H9 (cell line): Measurements from ENCODE around the gene ANKS1B. TPM values are rescaled to one million over a fixed set of nuclear protein-coding genes. Genes with fewer than 3 reads are reported as not detected.

Experiments used
- DNase-seq: peaks from one replicate; pipeline ENCODE4 v3.0.0-alpha.2; 2017
- H2AFZ ChIP-seq: one replicate; pipeline ENCODE4 v1.6.1; 2013; ENCODE audit warnings: mild to moderate bottlenecking, low read length, control low read depth, moderate library complexity
- H2AK5ac ChIP-seq: 2 replicates; pipeline ENCODE4 v1.6.1; 2013; ENCODE audit warnings: low read length, control low read depth, mixed read lengths; ENCODE audit not compliant: insufficient read length
- H2BK120ac ChIP-seq: one replicate; pipeline ENCODE4 v1.6.1; 2013; ENCODE audit warnings: low read depth, mild to moderate bottlenecking, low read length, control low read depth, inconsistent platforms; ENCODE audit not compliant: poor library complexity, severe bottlenecking
- H2BK12ac ChIP-seq: 2 replicates; pipeline ENCODE4 v1.6.1; 2013; ENCODE audit warnings: low read length, control low read depth, mixed read lengths, low read depth; ENCODE audit not compliant: insufficient read length
- H2BK15ac ChIP-seq: 2 replicates; pipeline ENCODE4 v1.6.1; 2013; ENCODE audit warnings: low read depth, low read length, control low read depth
- H2BK20ac ChIP-seq: one replicate; pipeline ENCODE4 v1.6.1; 2013; ENCODE audit warnings: low read depth, mild to moderate bottlenecking, low read length, control low read depth, inconsistent platforms; ENCODE audit not compliant: poor library complexity, severe bottlenecking
- H2BK5ac ChIP-seq: 2 replicates; pipeline ENCODE4 v1.6.1; 2013; ENCODE audit warnings: low read length, control low read depth, mixed read lengths; ENCODE audit not compliant: insufficient read length
- H3K14ac ChIP-seq: 2 replicates; pipeline ENCODE4 v1.6.1; 2013; ENCODE audit warnings: low read length, control low read depth; ENCODE audit not compliant: insufficient read depth
- H3K18ac ChIP-seq: 2 replicates; pipeline ENCODE4 v1.6.1; 2013; ENCODE audit warnings: low read depth, mild to moderate bottlenecking, mixed read lengths, low read length, control low read depth; ENCODE audit not compliant: insufficient read length
- H3K23ac ChIP-seq: 2 replicates; pipeline ENCODE4 v1.6.1; 2013; ENCODE audit warnings: low read length, control low read depth, mixed read lengths, low read depth; ENCODE audit not compliant: insufficient read length
- H3K23me2 ChIP-seq: 2 replicates; pipeline ENCODE4 v1.6.1; 2013; ENCODE audit warnings: low read depth, mild to moderate bottlenecking, mixed read lengths, low read length, control low read depth; ENCODE audit not compliant: insufficient read length, poor library complexity, severe bottlenecking
- H3K27ac ChIP-seq: 2 replicates; pipeline ENCODE4 v1.5.1; 2013; ENCODE audit warnings: low read length, control low read depth, mixed read lengths, low read depth; ENCODE audit not compliant: insufficient read length
- H3K27me3 ChIP-seq: 2 replicates; pipeline ENCODE4 v1.6.1; 2013; ENCODE audit warnings: low read length, control low read depth, inconsistent platforms; ENCODE audit not compliant: insufficient read depth
- H3K4ac ChIP-seq: 2 replicates; pipeline ENCODE4 v1.6.1; 2013; ENCODE audit warnings: low read depth, mild to moderate bottlenecking, control low read depth, inconsistent platforms, low read length, moderate library complexity
- H3K4me1 ChIP-seq: 2 replicates; pipeline ENCODE4 v1.6.1; 2013; ENCODE audit warnings: low read length, control low read depth, inconsistent platforms; ENCODE audit not compliant: insufficient read depth
- H3K4me2 ChIP-seq: 2 replicates; pipeline ENCODE4 v1.6.1; 2013; ENCODE audit warnings: low read length, control low read depth, mixed read lengths; ENCODE audit not compliant: insufficient read length, insufficient read depth
- H3K56ac ChIP-seq: 2 replicates; pipeline ENCODE4 v1.6.1; 2013; ENCODE audit warnings: low read depth, mild to moderate bottlenecking, mixed read lengths, low read length, control low read depth; ENCODE audit not compliant: insufficient read length
- H3K79me1 ChIP-seq: 2 replicates; pipeline ENCODE4 v1.6.1; 2013; ENCODE audit warnings: low read depth, mild to moderate bottlenecking, moderate library complexity, low read length, control low read depth, inconsistent platforms; ENCODE audit not compliant: insufficient read depth, poor library complexity, severe bottlenecking
- H3K79me2 ChIP-seq: 2 replicates; pipeline ENCODE4 v1.6.1; 2013; ENCODE audit warnings: low read length, control low read depth, inconsistent platforms; ENCODE audit not compliant: insufficient read depth
- H3K9ac ChIP-seq: 2 replicates; pipeline ENCODE4 v1.6.1; 2013; ENCODE audit warnings: low read length, control low read depth, mixed read lengths; ENCODE audit not compliant: insufficient read length; ENCODE audit errors: extremely low read depth
- H3K9me3 ChIP-seq: one replicate; pipeline ENCODE4 v1.6.1; 2013; ENCODE audit warnings: low read depth, low read length, inconsistent platforms; ENCODE audit not compliant: control insufficient read depth
- H3T11ph ChIP-seq: one replicate; pipeline ENCODE4 v1.6.1; 2013; ENCODE audit warnings: mild to moderate bottlenecking, low read length, control low read depth, inconsistent platforms
- H4K20me1 ChIP-seq: one replicate; pipeline ENCODE4 v1.6.1; 2013; ENCODE audit not compliant: control insufficient read depth, insufficient read length, insufficient read depth
- H4K5ac ChIP-seq: 2 replicates; pipeline ENCODE4 v1.6.1; 2013; ENCODE audit warnings: low read depth, mild to moderate bottlenecking, mixed read lengths, low read length, control low read depth; ENCODE audit not compliant: insufficient read length
- H4K8ac ChIP-seq: replicated peaks from 2 replicates; pipeline ENCODE4 v1.6.1; 2013; ENCODE audit warnings: low read length, control low read depth, mixed read lengths, low read depth; ENCODE audit not compliant: insufficient read length
- H4K91ac ChIP-seq: 2 replicates; pipeline ENCODE4 v1.6.1; 2013; ENCODE audit warnings: low read depth, mild to moderate bottlenecking, moderate library complexity, mixed read lengths, low read length, control low read depth; ENCODE audit not compliant: insufficient read length
- H3K27ac Mint-ChIP-seq, 3 experiments: 2 replicates in 2 of 3; 3 replicates in 1 of 3; pipeline ENCODE4 v1.8.0; 2020 to 2021; ENCODE audit warnings: mixed read lengths in 3 of 3, mild to moderate bottlenecking in 1 of 3, moderate library complexity in 1 of 3
- H3K27me3 Mint-ChIP-seq: 2 replicates; pipeline ENCODE4 v1.8.0; 2021; ENCODE audit warnings: low read depth, mild to moderate bottlenecking, moderate library complexity, mixed read lengths
- H3K36me3 Mint-ChIP-seq, 3 experiments: 2 replicates in 2 of 3; 3 replicates in 1 of 3; pipeline ENCODE4 v1.8.0; 2020 to 2021; ENCODE audit warnings: low read depth in 3 of 3, mixed read lengths in 3 of 3; ENCODE audit not compliant: insufficient read depth in 1 of 3
- H3K4me1 Mint-ChIP-seq, 2 experiments: 2 replicates each; pipeline ENCODE4 v1.8.0; 2020; ENCODE audit warnings: mixed read lengths in 2 of 2
- H3K4me3 Mint-ChIP-seq, 2 experiments: 2 replicates in 1 of 2; 3 replicates in 1 of 2; pipeline ENCODE4 v1.8.0; 2020 to 2021; ENCODE audit warnings: mild to moderate bottlenecking in 2 of 2, mixed read lengths in 2 of 2, moderate library complexity in 1 of 2
- H3K9me3 Mint-ChIP-seq, 2 experiments: 2 replicates in 1 of 2; 3 replicates in 1 of 2; pipeline ENCODE4 v1.8.0; 2020; ENCODE audit warnings: mild to moderate bottlenecking in 2 of 2, mixed read lengths in 2 of 2, moderate library complexity in 1 of 2
- WGBS: extraction: QIAGEN DNeasy Blood & Tissue Kit; methylation state at CpG from one replicate; pipeline ENCODE4 v1.1.7; 2013; ENCODE audit warnings: missing lambda C conversion rate, low lambda C conversion rate, mixed read lengths; ENCODE audit not compliant: insufficient read length; ENCODE audit errors: extremely low coverage; 5-methylcytosine and 5-hydroxymethylcytosine counted together
- total RNA-seq: library from RNA; stranded (reverse); gene quantifications from 2 replicates; pipeline ENCODE4 v1.2.1, GENCODE V29; 2021
- TF ChIP-seq, protein P1 (sequence below): fragments of 200-600 bp; sonication (generic); conservative IDR thresholded peaks from 3 replicates; pipeline ENCODE4 v1.8.0; 2021; ENCODE audit warnings: antibody characterized with exemption, mild to moderate bottlenecking

ANKS1B gene
- total RNA-seq, 1 experiment from 2014 or later = 4.1 TPM

DNA sequence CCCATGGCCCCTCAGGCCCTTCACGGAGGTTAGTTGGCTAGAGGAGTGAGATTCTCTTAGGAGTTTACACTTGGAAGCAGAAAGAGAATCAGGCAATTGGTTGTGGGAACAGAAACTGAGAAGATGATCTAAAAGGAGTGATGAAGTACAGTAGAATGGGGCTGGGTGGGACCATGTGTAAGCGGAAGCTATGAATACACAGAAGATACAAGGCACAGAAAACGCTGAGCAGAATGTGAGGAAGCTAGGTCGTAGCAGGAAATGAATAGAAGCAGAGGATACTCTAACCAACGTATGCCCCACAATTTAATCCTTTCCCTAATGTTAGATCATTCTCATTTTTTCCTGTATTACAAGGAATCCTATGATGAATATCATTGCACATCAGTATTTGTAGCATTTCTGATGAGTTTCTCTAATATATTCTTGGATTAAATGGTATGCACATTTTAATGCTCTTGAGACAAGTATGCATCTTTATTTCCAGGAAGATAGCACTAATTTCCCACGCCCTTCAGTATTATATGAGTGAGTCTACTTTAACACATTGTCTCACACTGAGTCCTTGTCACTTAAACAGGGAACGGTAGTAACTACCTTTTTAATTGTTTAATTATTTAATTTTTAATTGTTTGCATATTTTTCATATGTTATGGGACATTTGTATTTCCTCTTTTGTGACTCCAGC lies 1066.4 kb downstream of the ANKS1B start:
- Histone ChIP-seq H3K9ac (no peak overlapping the region), H3K79me1 (no peaks in the 10 kb centered on the region), H2BK120ac (no peak overlapping the region), H3K4me1 (no peaks in the 10 kb centered on the region), H3K4ac (no peak overlapping the region), H3K23me2 (no peaks in the 10 kb centered on the region), H3K18ac (no peak overlapping the region), H2BK12ac (no peak overlapping the region), H4K8ac (no peak overlapping the region), H2AFZ (no peak overlapping the region), H3K79me2 (no peaks in the 10 kb centered on the region), H2AK5ac (no peak overlapping the region), H3K56ac (no peak overlapping the region), H4K20me1 (no peaks in the 10 kb centered on the region), H3K4me2 (no peak overlapping the region), H4K5ac (no peak overlapping the region), H4K91ac (no peak overlapping the region), H2BK5ac (no peak overlapping the region), H2BK15ac (no peak overlapping the region), H2BK20ac (no peak overlapping the region), H3K9me3 (no peaks in the 10 kb centered on the region), H3K27ac (no peak overlapping the region), H3K23ac (no peak overlapping the region), H3K14ac (no peak overlapping the region), H3K27me3 (no peaks in the 10 kb centered on the region), H3T11ph (no peak overlapping the region)
- no peak overlapping the region for H3K27ac Mint-ChIP-seq
- DNase-seq = no peak
- TF ChIP-seq, protein P1, sequence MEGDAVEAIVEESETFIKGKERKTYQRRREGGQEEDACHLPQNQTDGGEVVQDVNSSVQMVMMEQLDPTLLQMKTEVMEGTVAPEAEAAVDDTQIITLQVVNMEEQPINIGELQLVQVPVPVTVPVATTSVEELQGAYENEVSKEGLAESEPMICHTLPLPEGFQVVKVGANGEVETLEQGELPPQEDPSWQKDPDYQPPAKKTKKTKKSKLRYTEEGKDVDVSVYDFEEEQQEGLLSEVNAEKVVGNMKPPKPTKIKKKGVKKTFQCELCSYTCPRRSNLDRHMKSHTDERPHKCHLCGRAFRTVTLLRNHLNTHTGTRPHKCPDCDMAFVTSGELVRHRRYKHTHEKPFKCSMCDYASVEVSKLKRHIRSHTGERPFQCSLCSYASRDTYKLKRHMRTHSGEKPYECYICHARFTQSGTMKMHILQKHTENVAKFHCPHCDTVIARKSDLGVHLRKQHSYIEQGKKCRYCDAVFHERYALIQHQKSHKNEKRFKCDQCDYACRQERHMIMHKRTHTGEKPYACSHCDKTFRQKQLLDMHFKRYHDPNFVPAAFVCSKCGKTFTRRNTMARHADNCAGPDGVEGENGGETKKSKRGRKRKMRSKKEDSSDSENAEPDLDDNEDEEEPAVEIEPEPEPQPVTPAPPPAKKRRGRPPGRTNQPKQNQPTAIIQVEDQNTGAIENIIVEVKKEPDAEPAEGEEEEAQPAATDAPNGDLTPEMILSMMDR = no peak
- WGBS = no CpG with 5 or more reads among the region's 7 CpGs
- no peak overlapping the region for H3K4me3 Mint-ChIP-seq
- no peaks in the 10 kb centered on the region; the same call in none of the 2 replicates for H3K27me3 Mint-ChIP-seq
- H3K36me3 Mint-ChIP-seq = no peaks in the 10 kb centered on the region
- H3K4me1 Mint-ChIP-seq = no peaks in the 10 kb centered on the region
- no peaks in the 10 kb centered on the region for H3K9me3 Mint-ChIP-seq
